Stimulated activated naive CD8-positive, alpha-beta T cell treated with anti-CD3 and anti-CD28 coated beads, Interleukin-15, Interleukin-2, amounts not matched to agents 100 ng/mL and 50 ng/mL, for 24 hours (primary cell): ENCODE measurements around the gene HES4.

ENCODE experiments used
- H3K27ac Mint-ChIP-seq: one replicate; pipeline ENCODE4 v1.8.0; 2021; ENCODE audit warnings: mild to moderate bottlenecking, mixed read lengths
- H3K27me3 Mint-ChIP-seq: one replicate; pipeline ENCODE4 v1.8.0; 2021; ENCODE audit warnings: mixed read lengths
- H3K36me3 Mint-ChIP-seq: one replicate; pipeline ENCODE4 v1.8.0; 2021; ENCODE audit warnings: low read depth, mixed read lengths
- H3K4me1 Mint-ChIP-seq: one replicate; pipeline ENCODE4 v1.8.0; 2021; ENCODE audit warnings: low read depth, mixed read lengths
- H3K4me3 Mint-ChIP-seq: one replicate; pipeline ENCODE4 v1.8.0; 2021; ENCODE audit warnings: mild to moderate bottlenecking, mixed read lengths
- H3K9me3 Mint-ChIP-seq: one replicate; pipeline ENCODE4 v1.8.0; 2021; ENCODE audit warnings: mixed read lengths

Gene HES4

GRCh38 chr1:952603-953002 lies 47.3 kb downstream of the HES4 start:
- Mint-ChIP-seq H3K4me3 (no peak overlapping the region), H3K9me3 (no peaks in the 10 kb centered on the region), H3K27ac (no peak overlapping the region), H3K27me3 (no peaks in the 10 kb centered on the region), H3K4me1 (peaks cover 11% of the 10 kb centered on the region), H3K36me3 (peaks cover 58% of the 10 kb centered on the region)

GRCh38 chr1:952201-952600 lies 47.7 kb downstream of the HES4 start:
- Mint-ChIP-seq H3K36me3 (peaks cover 57% of the 10 kb centered on the region), H3K9me3 (no peaks in the 10 kb centered on the region), H3K4me1 (peaks cover 7% of the 10 kb centered on the region), H3K27me3 (no peaks in the 10 kb centered on the region), H3K27ac (no peak overlapping the region), H3K4me3 (no peak overlapping the region)

- Mint-ChIP-seq H3K27me3 (no peaks in the 10 kb centered on the region), H3K9me3 (no peaks in the 10 kb centered on the region), H3K36me3 (peaks cover 57% of the 10 kb centered on the region), H3K4me1 (no peaks in the 10 kb centered on the region), H3K4me3 (no peak overlapping the region), H3K27ac (no peak overlapping the region)
Measured at GRCh38 chr1:951364-951763, 48.5 kb downstream of the HES4 start.

GRCh38 chr1:950881-951280 lies 49.0 kb downstream of the HES4 start:
- H3K4me3 Mint-ChIP-seq = no peak overlapping the region
- no peaks in the 10 kb centered on the region for H3K9me3 Mint-ChIP-seq
- H3K27ac Mint-ChIP-seq = no peak overlapping the region
- peaks cover 60% of the 10 kb centered on the region for H3K36me3 Mint-ChIP-seq
- no peaks in the 10 kb centered on the region for H3K27me3 Mint-ChIP-seq
- no peaks in the 10 kb centered on the region for H3K4me1 Mint-ChIP-seq

DNA sequence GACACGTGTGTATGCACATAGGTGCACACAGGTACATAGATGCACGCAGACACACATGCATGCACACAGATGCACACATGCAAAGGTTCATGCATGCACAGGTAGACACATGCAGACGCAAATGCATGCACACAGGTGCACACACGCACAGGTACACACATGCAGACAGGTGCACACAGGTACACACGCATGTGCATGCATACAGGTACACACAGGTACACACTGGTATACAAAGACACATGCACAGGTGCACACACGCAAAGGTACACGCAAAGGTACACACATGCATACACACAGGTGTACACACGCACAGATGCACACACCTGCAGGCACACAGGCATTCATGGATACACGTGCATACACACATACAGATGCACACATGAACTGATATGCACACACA lies 49.6 kb downstream of the HES4 start:
- Mint-ChIP-seq H3K9me3 (no peaks in the 10 kb centered on the region), H3K27ac (no peak overlapping the region), H3K4me1 (no peaks in the 10 kb centered on the region)

More for the DNA sequence above, 49.6 kb downstream of the HES4 start:
- Mint-ChIP-seq H3K36me3 (peaks cover 62% of the 10 kb centered on the region), H3K27me3 (no peaks in the 10 kb centered on the region), H3K4me3 (no peak overlapping the region)
